Measurements from ENCODE around the gene TRIP12.
"Not testable (repeated sequence)": the region's sequence is repeated elsewhere in the genome, so short reads cannot be mapped to it uniquely, and the experiment has no call there.

TRIP12 gene

GRCh38 chr2:229723192-229723591 lies 198.6 kb downstream of the TRIP12 start:
- not testable (repeated sequence) for H3K9ac ChIP-seq (ENCODE audit: low read length); H3K18ac ChIP-seq (ENCODE audit: low read length); H2AK5ac ChIP-seq (ENCODE audit: low read length); H3K4me3 ChIP-seq (ENCODE audit: low read length); H4K5ac ChIP-seq (ENCODE audit: low read length); H3K36me3 ChIP-seq (ENCODE audit: control insufficient read depth, insufficient read depth, low read length); H2BK5ac ChIP-seq (ENCODE audit: low read length); H3K4ac ChIP-seq (ENCODE audit: low read depth, low read length); H3K27ac ChIP-seq (ENCODE audit: low read depth, low read length); DNase-seq; H4K8ac ChIP-seq (ENCODE audit: low read depth, low read length); H3K79me2 ChIP-seq (ENCODE audit: control insufficient read depth, insufficient read depth, low read length); H3K79me1 ChIP-seq (ENCODE audit: low read length); H2BK120ac ChIP-seq (ENCODE audit: low read depth, low read length); H3K4me2 ChIP-seq (ENCODE audit: low read length); H3K23ac ChIP-seq (ENCODE audit: low read length); H2BK15ac ChIP-seq (replicated peaks; ENCODE audit: low read depth); H3K27me3 ChIP-seq (ENCODE audit: insufficient read depth, low read length, poor library complexity); H3K56ac ChIP-seq (ENCODE audit: low read length); H3K4me1 ChIP-seq (ENCODE audit: control insufficient read depth, low read depth, low read length)
- WGBS (ENCODE audit: extremely low coverage, insufficient coverage, low lambda C conversion rate): no CpG with 5 or more reads among the region's 3 CpGs

- H2BK15ac ChIP-seq (replicated peaks; ENCODE audit: low read depth): no peak overlapping the region
- no peaks in the 10 kb centered on the region for H3K79me1 ChIP-seq (ENCODE audit: low read length)
- no peak overlapping the region for H2AK5ac ChIP-seq (ENCODE audit: low read length)
- WGBS (ENCODE audit: extremely low coverage, insufficient coverage, low lambda C conversion rate): no CpG with 5 or more reads among the region's 3 CpGs
- no peaks in the 10 kb centered on the region for H3K27me3 ChIP-seq (ENCODE audit: insufficient read depth, low read length, poor library complexity)
- no peak overlapping the region for H2BK120ac ChIP-seq (ENCODE audit: low read depth, low read length)
- H3K27ac ChIP-seq (ENCODE audit: low read depth, low read length): no peak overlapping the region
- no peak overlapping the region for H2BK5ac ChIP-seq (ENCODE audit: low read length)
- no peaks in the 10 kb centered on the region for H3K36me3 ChIP-seq (ENCODE audit: control insufficient read depth, insufficient read depth, low read length)
- no peak overlapping the region for H4K5ac ChIP-seq (ENCODE audit: low read length)
- H3K9ac ChIP-seq (ENCODE audit: low read length): no peak overlapping the region
- no peak overlapping the region for H3K56ac ChIP-seq (ENCODE audit: low read length)
- no peak overlapping the region for H4K8ac ChIP-seq (ENCODE audit: low read depth, low read length)
- no peaks in the 10 kb centered on the region for H3K4me1 ChIP-seq (ENCODE audit: control insufficient read depth, low read depth, low read length)
- no peak overlapping the region for H3K4me2 ChIP-seq (ENCODE audit: low read length)
- H3K79me2 ChIP-seq (ENCODE audit: control insufficient read depth, insufficient read depth, low read length): no peaks in the 10 kb centered on the region
- H3K4ac ChIP-seq (ENCODE audit: low read depth, low read length): no peak overlapping the region
- DNase-seq: peak; percentile 48
- no peak overlapping the region for H3K18ac ChIP-seq (ENCODE audit: low read length)
- H3K23ac ChIP-seq (ENCODE audit: low read length): no peak overlapping the region
- H3K4me3 ChIP-seq (ENCODE audit: low read length): no peak overlapping the region
These were observed 201.7 kb downstream of the TRIP12 start for GRCh38 chr2:229719926-229720647.

- H3K27me3 ChIP-seq (ENCODE audit: insufficient read depth, low read length, poor library complexity): peaks cover 3% of the 10 kb centered on the region
- no CpG with 5 or more reads among the region's 2 CpGs for WGBS (ENCODE audit: extremely low coverage, insufficient coverage, low lambda C conversion rate)
These were observed 203.8 kb downstream of the TRIP12 start for GRCh38 chr2:229718057-229718456.

GRCh38 chr2:229715895-229716507 lies 205.8 kb downstream of the TRIP12 start:
- no peak overlapping the region for H3K9ac ChIP-seq (ENCODE audit: low read length)
- H4K8ac ChIP-seq (ENCODE audit: low read depth, low read length): no peak overlapping the region
- no peak overlapping the region for H4K5ac ChIP-seq (ENCODE audit: low read length)
- H3K56ac ChIP-seq (ENCODE audit: low read length): no peak overlapping the region
- no peak overlapping the region for H3K27ac ChIP-seq (ENCODE audit: low read depth, low read length)
- no peak overlapping the region for H2BK5ac ChIP-seq (ENCODE audit: low read length)
- no peak overlapping the region for H3K4me2 ChIP-seq (ENCODE audit: low read length)
- no peaks in the 10 kb centered on the region for H3K79me1 ChIP-seq (ENCODE audit: low read length)
- no peak overlapping the region for H2BK15ac ChIP-seq (replicated peaks; ENCODE audit: low read depth)
- no peaks in the 10 kb centered on the region for H3K4me1 ChIP-seq (ENCODE audit: control insufficient read depth, low read depth, low read length)
- H3K4me3 ChIP-seq (ENCODE audit: low read length): no peak overlapping the region
- WGBS (ENCODE audit: extremely low coverage, insufficient coverage, low lambda C conversion rate): no CpG with 5 or more reads among the region's 4 CpGs
- H2BK120ac ChIP-seq (ENCODE audit: low read depth, low read length): no peak overlapping the region
- H3K4ac ChIP-seq (ENCODE audit: low read depth, low read length): no peak overlapping the region
- H3K18ac ChIP-seq (ENCODE audit: low read length): no peak overlapping the region
- no peaks in the 10 kb centered on the region for H3K79me2 ChIP-seq (ENCODE audit: control insufficient read depth, insufficient read depth, low read length)
- H2AK5ac ChIP-seq (ENCODE audit: low read length): no peak overlapping the region
- no peak overlapping the region for H3K23ac ChIP-seq (ENCODE audit: low read length)
- no peaks in the 10 kb centered on the region for H3K36me3 ChIP-seq (ENCODE audit: control insufficient read depth, insufficient read depth, low read length)
- DNase-seq: peak; percentile 62
- peaks cover 6% of the 10 kb centered on the region for H3K27me3 ChIP-seq (ENCODE audit: insufficient read depth, low read length, poor library complexity)

More at GRCh38 chr2:229718057-229718456, 203.8 kb downstream of the TRIP12 start:
- H3K79me2 ChIP-seq (ENCODE audit: control insufficient read depth, insufficient read depth, low read length): no peaks in the 10 kb centered on the region
- H2BK120ac ChIP-seq (ENCODE audit: low read depth, low read length): no peak overlapping the region
- H3K4me1 ChIP-seq (ENCODE audit: control insufficient read depth, low read depth, low read length): no peaks in the 10 kb centered on the region
- DNase-seq: no peak
- H3K4me2 ChIP-seq (ENCODE audit: low read length): no peak overlapping the region
- H2AK5ac ChIP-seq (ENCODE audit: low read length): no peak overlapping the region
- H4K5ac ChIP-seq (ENCODE audit: low read length): no peak overlapping the region
- no peaks in the 10 kb centered on the region for H3K79me1 ChIP-seq (ENCODE audit: low read length)
- H2BK15ac ChIP-seq (replicated peaks; ENCODE audit: low read depth): no peak overlapping the region
- H3K56ac ChIP-seq (ENCODE audit: low read length): no peak overlapping the region
- no peak overlapping the region for H3K4ac ChIP-seq (ENCODE audit: low read depth, low read length)
- no peak overlapping the region for H3K23ac ChIP-seq (ENCODE audit: low read length)
- H3K27ac ChIP-seq (ENCODE audit: low read depth, low read length): no peak overlapping the region
- no peak overlapping the region for H4K8ac ChIP-seq (ENCODE audit: low read depth, low read length)
- no peak overlapping the region for H2BK5ac ChIP-seq (ENCODE audit: low read length)
- H3K4me3 ChIP-seq (ENCODE audit: low read length): no peak overlapping the region
- H3K18ac ChIP-seq (ENCODE audit: low read length): no peak overlapping the region
- no peaks in the 10 kb centered on the region for H3K36me3 ChIP-seq (ENCODE audit: control insufficient read depth, insufficient read depth, low read length)
- no peak overlapping the region for H3K9ac ChIP-seq (ENCODE audit: low read length)

GRCh38 chr2:229714736-229715541 lies 206.9 kb downstream of the TRIP12 start:
- no peaks in the 10 kb centered on the region for H3K79me1 ChIP-seq (ENCODE audit: low read length)
- H3K56ac ChIP-seq (ENCODE audit: low read length): no peak overlapping the region
- H4K8ac ChIP-seq (ENCODE audit: low read depth, low read length): no peak overlapping the region
- peak; percentile 89 for DNase-seq
- no peak overlapping the region for H3K4me3 ChIP-seq (ENCODE audit: low read length)
- H3K4ac ChIP-seq (ENCODE audit: low read depth, low read length): no peak overlapping the region
- H3K27me3 ChIP-seq (ENCODE audit: insufficient read depth, low read length, poor library complexity): peaks cover 6% of the 10 kb centered on the region
- H2BK5ac ChIP-seq (ENCODE audit: low read length): no peak overlapping the region
- peak overlapping the region; percentile 77 for H3K4me2 ChIP-seq (ENCODE audit: low read length)
- no CpG with 5 or more reads among the region's 60 CpGs for WGBS (ENCODE audit: extremely low coverage, insufficient coverage, low lambda C conversion rate)
- H4K5ac ChIP-seq (ENCODE audit: low read length): no peak overlapping the region
- H3K4me1 ChIP-seq (ENCODE audit: control insufficient read depth, low read depth, low read length): no peaks in the 10 kb centered on the region
- no peak overlapping the region for H3K9ac ChIP-seq (ENCODE audit: low read length)
- H3K27ac ChIP-seq (ENCODE audit: low read depth, low read length): no peak overlapping the region
- H3K79me2 ChIP-seq (ENCODE audit: control insufficient read depth, insufficient read depth, low read length): no peaks in the 10 kb centered on the region
- no peak overlapping the region for H2AK5ac ChIP-seq (ENCODE audit: low read length)
- H3K36me3 ChIP-seq (ENCODE audit: control insufficient read depth, insufficient read depth, low read length): no peaks in the 10 kb centered on the region
- no peak overlapping the region for H3K23ac ChIP-seq (ENCODE audit: low read length)
- no peak overlapping the region for H3K18ac ChIP-seq (ENCODE audit: low read length)
- H2BK15ac ChIP-seq (replicated peaks; ENCODE audit: low read depth): no peak overlapping the region
- H2BK120ac ChIP-seq (ENCODE audit: low read depth, low read length): no peak overlapping the region
